Esophagus squamous epithelium (tissue), 5 donors: ENCODE data around the gene EFCAB6. TPM values are rescaled to one million over a fixed set of nuclear protein-coding genes. Genes with fewer than 3 reads are reported as not detected.

Experiments
- DNase-seq: peaks from one replicate; lab custom pipeline; 2025; lab: John Stamatoyannopoulos, UW
- H3K27ac ChIP-seq, 4 donors: fragments of 200-600 bp; sonication (generic); one replicate each; pipeline ENCODE4 v1.5.1; 2016 to 2019; ENCODE audit warnings: mild to moderate bottlenecking in 1 of 4
- H3K27me3 ChIP-seq, 4 donors: fragments of 200-600 bp; sonication (generic); 1 replicate in 3 of 4; 2 replicates in 1 of 4; pipeline versions ENCODE4 v1.5.1 to v1.6.0; 2017 to 2021; ENCODE audit warnings: antibody characterized with exemption in 1 of 4
- H3K36me3 ChIP-seq, 3 donors: fragments of 200-600 bp; sonication (generic); one replicate each; pipeline ENCODE4 v1.5.1; 2016 to 2019
- H3K4me1 ChIP-seq, 3 donors: fragments of 200-600 bp; sonication (generic); one replicate each; pipeline ENCODE4 v1.5.1; 2017 to 2019
- H3K4me3 ChIP-seq, 4 donors: fragments of 200-600 bp; sonication (generic); 1 replicate in 3 of 4; 2 replicates in 1 of 4; pipeline ENCODE4 v1.5.1; 2016 to 2019; ENCODE audit warnings: mild to moderate bottlenecking in 2 of 4, moderate library complexity in 1 of 4
- H3K9me3 ChIP-seq, 3 donors: fragments of 200-600 bp; sonication (generic); one replicate each; pipeline ENCODE4 v1.5.1; 2016 to 2019
- POLR2A ChIP-seq, 4 donors: fragments of 450-650 bp; IDR thresholded peaks; one replicate each; pipeline ENCODE4 v1.6.1; 2017; ENCODE audit warnings: antibody characterized with exemption in 4 of 4, mild to moderate bottlenecking in 4 of 4, moderate library complexity in 3 of 4
- WGBS, 2 donors: methylation state at CpG; one replicate each; pipeline ENCODE4 v1.1.5; 2018; 5-methylcytosine and 5-hydroxymethylcytosine counted together
- intact Hi-C: fragments of 100-400 bp; cut with DNase I; formaldehyde crosslinking; loops from one replicate; pipeline ENCODE4 v1.15.0; 2022
- total RNA-seq, 4 donors: library from RNA; depleted of rRNA; stranded (reverse); fragments of >200 nt; gene quantifications; one replicate each; pipeline ENCODE4 v1.1.0, GENCODE V29; 2016
- TF ChIP-seq, protein P1 (sequence below), 6 experiments: fragments of 450-650 bp in 4 of 6; fragments of 200-600 bp in 2 of 6; sonication (generic) in 2 of 6; IDR thresholded peaks; one replicate each; pipeline ENCODE4 v1.5.1; 2016 to 2019; ENCODE audit warnings: antibody characterized with exemption in 6 of 6, mild to moderate bottlenecking in 4 of 6, moderate library complexity in 4 of 6
- donor health status: DM: yes; HTN: yes; CAD: no.

EFCAB6 gene
- total RNA-seq, 4 donors from 2014 or later, result 0.22 to 1.5 (median 0.90) TPM

DNA sequence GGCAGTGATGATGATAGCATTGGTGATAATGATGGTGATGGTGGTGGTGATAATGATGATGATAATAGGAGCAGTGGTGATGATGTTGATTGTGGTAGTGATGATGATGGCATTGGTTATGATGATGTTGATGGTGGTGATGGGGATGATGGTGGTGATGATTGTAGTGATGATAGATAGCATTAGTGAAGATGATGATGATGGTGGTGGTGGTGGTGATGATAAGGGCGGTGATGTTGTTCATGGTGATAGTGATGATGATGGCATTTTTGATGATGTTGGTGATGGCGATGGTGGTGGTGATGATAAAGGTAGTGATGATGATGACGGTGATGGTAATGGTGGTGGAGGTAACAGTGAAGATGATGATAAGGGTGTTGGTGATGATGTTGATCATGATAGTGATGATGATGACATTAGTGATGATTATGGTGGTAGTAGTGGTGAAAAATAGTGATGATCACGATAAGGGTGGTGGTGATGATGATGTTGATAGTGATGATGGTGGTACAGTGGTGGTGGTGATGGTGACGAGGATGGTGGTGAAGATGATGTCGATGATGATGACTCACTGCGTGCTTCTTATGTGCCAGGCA is 307.3 kb downstream of the EFCAB6 start:
- no peak for DNase-seq
- Histone ChIP-seq H3K4me3 (no peak overlapping the region), H3K36me3 (no peaks in the 10 kb centered on the region), H3K27me3 (peaks cover 0 to 8% (median 0%) of the 10 kb centered on the region in 4 donors), H3K9me3 (no peaks in the 10 kb centered on the region), H3K4me1 (no peaks in the 10 kb centered on the region), H3K27ac (no peak overlapping the region)
- intact Hi-C loops, result no loop called here
- 91 to 92% methylated on average over 7 of the region's 7 CpGs for WGBS, 2 donors
- TF ChIP-seq POLR2A (IDR thresholded peaks at IDR 0.05), result no peak
- TF ChIP-seq, protein P1, sequence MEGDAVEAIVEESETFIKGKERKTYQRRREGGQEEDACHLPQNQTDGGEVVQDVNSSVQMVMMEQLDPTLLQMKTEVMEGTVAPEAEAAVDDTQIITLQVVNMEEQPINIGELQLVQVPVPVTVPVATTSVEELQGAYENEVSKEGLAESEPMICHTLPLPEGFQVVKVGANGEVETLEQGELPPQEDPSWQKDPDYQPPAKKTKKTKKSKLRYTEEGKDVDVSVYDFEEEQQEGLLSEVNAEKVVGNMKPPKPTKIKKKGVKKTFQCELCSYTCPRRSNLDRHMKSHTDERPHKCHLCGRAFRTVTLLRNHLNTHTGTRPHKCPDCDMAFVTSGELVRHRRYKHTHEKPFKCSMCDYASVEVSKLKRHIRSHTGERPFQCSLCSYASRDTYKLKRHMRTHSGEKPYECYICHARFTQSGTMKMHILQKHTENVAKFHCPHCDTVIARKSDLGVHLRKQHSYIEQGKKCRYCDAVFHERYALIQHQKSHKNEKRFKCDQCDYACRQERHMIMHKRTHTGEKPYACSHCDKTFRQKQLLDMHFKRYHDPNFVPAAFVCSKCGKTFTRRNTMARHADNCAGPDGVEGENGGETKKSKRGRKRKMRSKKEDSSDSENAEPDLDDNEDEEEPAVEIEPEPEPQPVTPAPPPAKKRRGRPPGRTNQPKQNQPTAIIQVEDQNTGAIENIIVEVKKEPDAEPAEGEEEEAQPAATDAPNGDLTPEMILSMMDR (IDR thresholded peaks at IDR 0.05), result no peak

DNA sequence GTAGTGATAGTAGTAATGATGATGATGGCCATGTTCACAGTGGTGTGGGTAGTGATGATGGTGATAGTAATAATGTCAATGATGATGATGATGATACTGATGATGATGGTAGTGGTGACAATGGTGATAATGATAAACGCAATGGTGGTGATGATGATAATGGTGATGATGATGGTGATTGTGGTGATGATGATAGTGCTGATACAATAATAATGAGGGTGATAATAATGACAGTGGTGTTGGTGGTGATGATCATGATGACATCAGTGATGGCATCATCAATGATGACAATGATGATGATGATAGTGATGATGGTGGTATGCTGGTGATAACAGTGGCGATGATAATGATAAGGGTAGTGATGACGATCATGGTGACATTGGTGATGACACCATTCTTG is 308.0 kb downstream of the EFCAB6 start:
- Histone ChIP-seq H3K9me3 (no peaks in the 10 kb centered on the region), H3K27ac (no peak overlapping the region), H3K27me3 (peaks cover 0 to 8% (median 0%) of the 10 kb centered on the region in 4 donors), H3K4me1 (no peaks in the 10 kb centered on the region), H3K4me3 (no peak overlapping the region), H3K36me3 (no peaks in the 10 kb centered on the region)
- no peak for DNase-seq
- WGBS, 2 donors, result 93% methylated on average over 3 of the region's 3 CpGs
- intact Hi-C loops, result no loop called here
- TF ChIP-seq, protein P1 (IDR thresholded peaks at IDR 0.05), result no peak
- no peak for TF ChIP-seq POLR2A (IDR thresholded peaks at IDR 0.05)

DNA sequence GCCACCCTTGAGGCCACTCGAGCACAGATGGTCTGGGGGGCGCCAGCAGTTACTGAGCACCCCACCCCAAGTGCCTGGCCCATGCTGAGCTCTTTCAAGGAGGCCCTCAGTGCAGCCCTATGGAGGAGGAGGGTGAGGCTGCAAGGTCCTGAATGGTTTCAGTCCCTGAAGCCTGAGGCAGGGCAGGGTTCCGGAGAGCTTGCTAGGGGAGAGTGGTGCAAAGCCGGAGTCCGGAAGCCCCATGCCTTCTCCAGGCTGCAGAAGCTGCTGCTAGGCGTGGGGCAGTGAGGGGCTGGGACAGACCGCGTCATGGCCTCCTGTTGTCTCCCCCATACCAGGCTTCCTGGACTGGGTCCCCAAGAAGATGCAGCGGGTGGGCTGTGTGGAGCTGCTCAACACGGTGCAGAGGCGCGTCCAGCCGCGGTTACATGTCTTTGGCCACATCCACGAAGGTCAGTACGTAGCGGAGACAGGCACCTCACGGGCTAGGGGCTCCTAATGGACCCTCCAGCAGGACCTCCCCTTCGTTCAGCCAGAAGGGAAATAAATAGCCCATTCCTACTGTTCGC is 309.7 kb downstream of the EFCAB6 start:
- Histone ChIP-seq H3K27ac (no peak overlapping the region), H3K36me3 (no peaks in the 10 kb centered on the region), H3K4me1 (no peaks in the 10 kb centered on the region), H3K4me3 (no peak overlapping the region), H3K9me3 (no peaks in the 10 kb centered on the region), H3K27me3 (peaks cover 0 to 11% (median 0%) of the 10 kb centered on the region in 4 donors)
- no peak for DNase-seq
- WGBS, 2 donors, result 84 to 90% methylated on average over 12 to 13 of the region's 20 CpGs
- TF ChIP-seq POLR2A (IDR thresholded peaks at IDR 0.05), result no peak
- TF ChIP-seq, protein P1 (IDR thresholded peaks at IDR 0.05), result no peak
- intact Hi-C loops, result no loop called here

DNA sequence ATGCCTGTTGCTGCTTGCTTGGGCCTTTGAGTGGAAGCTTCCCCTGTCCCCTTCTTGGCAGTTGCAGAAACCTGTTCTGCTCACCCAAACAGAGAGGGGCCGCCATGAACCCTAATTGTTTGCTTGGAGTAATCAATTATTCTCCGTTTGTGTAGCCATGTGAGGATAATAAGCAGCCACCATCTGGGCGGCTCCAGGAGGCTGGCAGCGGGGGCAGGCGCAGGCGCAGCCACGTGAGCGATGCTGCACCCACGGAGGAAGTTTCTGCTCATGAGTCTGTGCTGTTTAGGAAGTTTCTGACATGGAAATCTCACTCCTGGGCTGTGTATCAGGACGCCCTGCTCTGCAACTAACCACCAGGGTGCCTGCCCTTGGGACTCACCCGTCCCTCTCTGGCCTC is 310.2 kb downstream of the EFCAB6 start:
- Histone ChIP-seq H3K27ac (no peak overlapping the region), H3K4me1 (no peaks in the 10 kb centered on the region), H3K9me3 (no peaks in the 10 kb centered on the region), H3K27me3 (peaks cover 0 to 11% (median 0%) of the 10 kb centered on the region in 4 donors), H3K4me3 (no peak overlapping the region), H3K36me3 (no peaks in the 10 kb centered on the region)
- TF ChIP-seq POLR2A (IDR thresholded peaks at IDR 0.05), result no peak
- TF ChIP-seq, protein P1 (IDR thresholded peaks at IDR 0.05), result no peak
- intact Hi-C loops, result no loop called here
- WGBS, 2 donors, result 17 to 45% methylated on average over 8 to 9 of the region's 11 CpGs
- no peak for DNase-seq
